Activated CD8-positive, alpha-beta T cell treated with anti-CD3 and anti-CD28 coated beads for 36 hours (primary cell): ENCODE results near the gene CACNG6. TPM values are rescaled to one million over a fixed set of nuclear protein-coding genes. Genes with fewer than 3 reads are reported as not detected.

Experiments
- ATAC-seq: fragments of 200-7000 bp; cut with Tn5 transposase; one replicate; pipeline ENCODE4 v1.10.0; 2021; ENCODE audit warnings: mild to moderate bottlenecking, moderate library complexity
- CTCF ChIA-PET: fragments of 350-600 bp; sonication (Branson Sonifier 250); formaldehyde crosslinking; loops from one replicate; lab custom pipeline; 2021; ENCODE audit warnings: antibody characterized with exemption; lab: Charles Lee
- POLR2A ChIA-PET: fragments of 350-600 bp; sonication (Branson Sonifier 250); formaldehyde crosslinking; loops from one replicate; lab custom pipeline; 2021; ENCODE audit warnings: antibody characterized with exemption; lab: Charles Lee
- DNase-seq: peaks from one replicate; pipeline ENCODE4 v3.0.0-alpha.2; 2020
- H3K27ac Mint-ChIP-seq: one replicate; pipeline ENCODE4 v1.8.0; 2021; ENCODE audit warnings: mild to moderate bottlenecking, mixed read lengths
- H3K27me3 Mint-ChIP-seq: one replicate; pipeline ENCODE4 v1.8.0; 2021; ENCODE audit warnings: mixed read lengths
- H3K36me3 Mint-ChIP-seq: one replicate; pipeline ENCODE4 v1.8.0; 2021; ENCODE audit warnings: low read depth, mixed read lengths
- H3K4me1 Mint-ChIP-seq: one replicate; pipeline ENCODE4 v1.8.0; 2021; ENCODE audit warnings: low read depth, mixed read lengths
- H3K4me3 Mint-ChIP-seq: one replicate; pipeline ENCODE4 v1.8.0; 2021; ENCODE audit warnings: mild to moderate bottlenecking, moderate library complexity, mixed read lengths
- H3K9me3 Mint-ChIP-seq: one replicate; pipeline ENCODE4 v1.8.0; 2021; ENCODE audit warnings: mixed read lengths
- intact Hi-C: fragments of 100-400 bp; cut with micrococcal nuclease; formaldehyde crosslinking; loops from one replicate; pipeline ENCODE4 v1.10.0; 2022
- total RNA-seq, 2 experiments: library from RNA; stranded (reverse); gene quantifications; one replicate each; pipeline ENCODE4 v1.2.3, GENCODE V29; 2021
- TF ChIP-seq, protein P1 (sequence below): fragments of 200-600 bp; IDR thresholded peaks from one replicate; pipeline ENCODE4 v1.8.0; 2022; ENCODE audit warnings: antibody characterized with exemption, mild to moderate bottlenecking

CACNG6 gene
- total RNA-seq, 2 experiments from 2014 or later: not detected

DNA sequence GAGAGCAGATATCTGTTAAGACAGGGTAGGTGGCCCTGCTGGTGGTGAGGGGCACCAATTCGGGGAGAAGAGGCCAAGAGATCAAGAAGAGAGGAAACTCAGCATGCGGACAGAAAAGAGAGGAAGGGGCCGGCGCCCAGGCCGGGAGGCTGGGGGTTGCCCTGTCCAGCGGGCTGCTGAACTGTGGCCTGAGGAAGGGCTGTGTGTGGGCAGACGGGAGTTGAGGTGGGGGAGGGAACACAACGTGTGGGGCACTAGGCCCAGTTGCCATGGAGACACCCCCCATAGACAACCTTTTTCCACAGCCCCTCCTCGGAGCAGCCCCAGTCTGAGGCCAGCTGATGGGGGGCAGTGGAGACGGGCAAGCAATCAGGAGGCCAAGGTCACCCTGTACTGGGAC lies 31.2 kb upstream of the CACNG6 start:
- H3K36me3 Mint-ChIP-seq: no peaks in the 10 kb centered on the region
- peaks cover 2% of the 10 kb centered on the region for H3K4me1 Mint-ChIP-seq
- no peaks in the 10 kb centered on the region for H3K9me3 Mint-ChIP-seq
- DNase-seq: no peak
- H3K27me3 Mint-ChIP-seq: peaks cover 66% of the 10 kb centered on the region
- H3K27ac Mint-ChIP-seq: no peak overlapping the region
- ATAC-seq: no peak
- intact Hi-C loops: no loop called here
- ChIA-PET CTCF (no interaction called here), POLR2A (no interaction called here)
- TF ChIP-seq, protein P1, sequence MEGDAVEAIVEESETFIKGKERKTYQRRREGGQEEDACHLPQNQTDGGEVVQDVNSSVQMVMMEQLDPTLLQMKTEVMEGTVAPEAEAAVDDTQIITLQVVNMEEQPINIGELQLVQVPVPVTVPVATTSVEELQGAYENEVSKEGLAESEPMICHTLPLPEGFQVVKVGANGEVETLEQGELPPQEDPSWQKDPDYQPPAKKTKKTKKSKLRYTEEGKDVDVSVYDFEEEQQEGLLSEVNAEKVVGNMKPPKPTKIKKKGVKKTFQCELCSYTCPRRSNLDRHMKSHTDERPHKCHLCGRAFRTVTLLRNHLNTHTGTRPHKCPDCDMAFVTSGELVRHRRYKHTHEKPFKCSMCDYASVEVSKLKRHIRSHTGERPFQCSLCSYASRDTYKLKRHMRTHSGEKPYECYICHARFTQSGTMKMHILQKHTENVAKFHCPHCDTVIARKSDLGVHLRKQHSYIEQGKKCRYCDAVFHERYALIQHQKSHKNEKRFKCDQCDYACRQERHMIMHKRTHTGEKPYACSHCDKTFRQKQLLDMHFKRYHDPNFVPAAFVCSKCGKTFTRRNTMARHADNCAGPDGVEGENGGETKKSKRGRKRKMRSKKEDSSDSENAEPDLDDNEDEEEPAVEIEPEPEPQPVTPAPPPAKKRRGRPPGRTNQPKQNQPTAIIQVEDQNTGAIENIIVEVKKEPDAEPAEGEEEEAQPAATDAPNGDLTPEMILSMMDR: no peak
- H3K4me3 Mint-ChIP-seq: no peak overlapping the region

DNA sequence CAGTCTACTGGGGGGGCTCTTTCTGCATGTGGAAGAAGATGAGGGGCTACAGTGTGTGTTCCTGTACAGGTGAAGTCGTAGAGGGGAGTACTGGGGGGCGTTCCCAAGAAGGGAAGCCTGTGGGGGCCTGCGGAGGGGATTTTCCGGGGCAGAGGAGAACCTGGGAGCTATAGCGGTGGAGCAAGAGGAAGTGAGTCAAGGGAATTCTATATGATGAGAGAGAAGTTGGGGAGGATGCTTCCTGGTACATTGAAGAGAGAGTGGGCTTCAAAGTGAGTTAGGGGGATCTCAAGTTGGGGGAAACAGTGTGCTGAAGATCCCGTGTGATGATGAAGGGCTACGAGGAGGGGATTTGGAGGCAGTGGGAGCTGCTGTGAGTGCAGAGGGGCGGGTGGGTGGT lies 30.6 kb upstream of the CACNG6 start:
- ATAC-seq (no peak), DNase-seq (no peak)
- ChIA-PET CTCF (no interaction called here), POLR2A (no interaction called here)
- no peak overlapping the region for H3K27ac Mint-ChIP-seq
- H3K36me3 Mint-ChIP-seq: no peaks in the 10 kb centered on the region
- H3K4me1 Mint-ChIP-seq: peaks cover 2% of the 10 kb centered on the region
- no peaks in the 10 kb centered on the region for H3K9me3 Mint-ChIP-seq
- no peak overlapping the region for H3K4me3 Mint-ChIP-seq
- TF ChIP-seq, protein P1: no peak
- intact Hi-C loops: no loop called here
- H3K27me3 Mint-ChIP-seq: peaks cover 67% of the 10 kb centered on the region

DNA sequence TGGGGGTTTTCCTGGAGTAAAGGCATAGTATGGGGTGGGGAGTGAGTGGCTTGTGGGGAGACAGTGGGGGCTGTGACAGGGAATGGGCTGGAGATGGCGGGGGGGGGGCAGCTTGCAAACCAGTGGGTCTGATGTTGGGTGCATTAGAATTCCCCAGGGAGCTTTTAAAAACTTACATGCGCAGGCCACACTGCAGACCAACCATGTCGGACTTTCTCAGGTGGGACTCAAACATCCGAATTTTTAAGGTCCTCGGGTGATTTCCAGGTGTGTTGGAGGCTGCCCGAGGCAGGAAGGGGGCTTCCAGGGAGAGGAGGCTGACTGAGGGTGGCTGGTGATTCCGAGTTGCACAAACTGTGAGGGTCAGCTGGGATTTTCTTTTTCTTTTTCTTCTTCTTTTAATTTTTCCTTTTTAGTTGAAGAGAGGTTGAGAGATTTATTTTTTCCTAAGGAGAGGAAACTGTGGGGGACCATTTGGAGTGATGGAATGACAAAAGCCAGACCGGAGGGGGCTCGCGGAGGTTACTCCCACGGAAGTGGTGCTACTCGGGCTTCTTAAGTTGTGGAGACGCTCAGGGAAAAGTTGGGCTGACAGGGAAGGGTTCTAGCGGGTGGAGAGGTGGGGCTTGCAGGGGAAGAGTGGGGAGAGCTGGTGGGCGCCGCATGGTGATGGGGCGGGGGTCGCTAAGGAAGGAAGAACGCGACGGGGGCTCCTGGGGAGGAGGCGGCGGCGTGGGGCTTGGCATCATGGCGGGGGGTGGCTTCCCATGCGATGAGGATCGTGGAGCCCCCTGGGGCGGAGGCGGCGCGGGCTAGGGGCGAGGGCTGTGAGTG lies 29.7 kb upstream of the CACNG6 start:
- intact Hi-C loops: no loop called here
- CTCF ChIA-PET: no interaction called here
- TF ChIP-seq, protein P1: no peak
- ATAC-seq: no peak
- Mint-ChIP-seq H3K9me3 (no peaks in the 10 kb centered on the region), H3K4me1 (peaks cover 2% of the 10 kb centered on the region), H3K27ac (no peak overlapping the region), H3K4me3 (no peak overlapping the region), H3K27me3 (peaks cover 67% of the 10 kb centered on the region), H3K36me3 (no peaks in the 10 kb centered on the region)
- POLR2A ChIA-PET: no interaction called here
- DNase-seq: no peak

DNA sequence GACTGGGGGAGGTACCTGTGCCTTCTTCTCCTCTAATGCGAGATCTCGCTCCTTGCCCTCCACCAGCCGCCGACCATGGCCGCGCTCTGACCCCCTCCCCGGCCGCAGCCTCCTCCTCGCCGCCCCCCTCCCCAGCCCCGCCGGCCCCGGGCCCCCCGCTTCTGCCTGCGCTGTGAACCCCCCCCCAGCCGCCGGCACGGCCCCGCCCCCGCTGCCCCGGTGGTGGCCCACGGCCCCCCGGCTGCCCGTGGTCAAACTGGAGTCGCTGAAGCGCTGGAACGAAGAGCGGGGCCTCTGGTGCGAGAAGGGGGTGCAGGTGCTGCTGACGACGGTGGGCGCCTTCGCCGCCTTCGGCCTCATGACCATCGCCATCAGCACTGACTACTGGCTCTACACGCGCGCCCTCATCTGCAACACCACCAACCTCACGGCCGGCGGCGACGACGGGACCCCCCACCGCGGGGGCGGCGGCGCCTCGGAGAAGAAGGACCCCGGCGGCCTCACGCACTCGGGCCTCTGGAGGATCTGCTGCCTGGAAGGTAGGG lies 28.5 kb upstream of the CACNG6 start, which contains the start of gene CACNG8:
CACNG8 (plus strand) TSS at position 51 of the 545 bp plus-strand sequence.
- no peak within 1 kb of the TSS for H3K4me3 Mint-ChIP-seq
- no peaks in the 10 kb centered on the region for H3K36me3 Mint-ChIP-seq
- ChIA-PET CTCF (no interaction called here), POLR2A (no interaction called here)
- DNase-seq (no peak), ATAC-seq (no peak)
- H3K27me3 Mint-ChIP-seq: peaks cover 58% of the 10 kb centered on the region
- TF ChIP-seq, protein P1: no peak
- H3K4me1 Mint-ChIP-seq: peaks cover 2% of the 10 kb centered on the region
- H3K27ac Mint-ChIP-seq: no peak within 1 kb of the TSS
- no peaks in the 10 kb centered on the region for H3K9me3 Mint-ChIP-seq
- intact Hi-C loops: no loop called here

DNA sequence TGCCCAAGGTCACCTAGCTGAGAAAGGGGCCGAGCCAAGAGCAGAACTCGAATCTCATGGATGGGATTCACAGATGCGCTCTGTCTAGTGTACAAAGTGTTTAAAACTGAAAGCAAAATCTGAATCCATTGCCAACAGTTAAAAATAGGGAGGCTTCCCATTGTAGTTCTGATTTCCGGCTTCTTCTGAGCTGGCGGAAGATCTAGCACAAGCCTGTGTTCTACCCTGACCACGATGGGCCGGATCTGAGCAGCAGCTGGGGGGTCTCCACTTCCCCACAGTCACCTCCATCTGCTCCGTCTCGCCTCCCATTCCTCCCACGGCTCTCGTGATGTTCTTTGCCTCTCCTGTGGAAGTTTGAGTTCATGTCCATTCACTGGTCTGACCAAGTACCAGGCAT lies 26.3 kb upstream of the CACNG6 start:
- ChIA-PET POLR2A (no interaction called here), CTCF (no interaction called here)
- Mint-ChIP-seq H3K36me3 (no peaks in the 10 kb centered on the region), H3K27ac (no peak overlapping the region), H3K4me3 (no peak overlapping the region), H3K27me3 (peaks cover 47% of the 10 kb centered on the region), H3K4me1 (no peaks in the 10 kb centered on the region), H3K9me3 (no peaks in the 10 kb centered on the region)
- TF ChIP-seq, protein P1: no peak
- DNase-seq (no peak), ATAC-seq (no peak)
- intact Hi-C loops: no loop called here
